GM23338 (cell line): ENCODE measurements around the gene ZYG11B.

Experiments
- CREB1 ChIP-seq: fragments of 250-450 bp; sonication (Bioruptor Pico); IDR thresholded peaks from 2 replicates; pipeline ENCODE4 v1.5.0; 2020; ENCODE audit warnings: low read depth, mild to moderate bottlenecking, moderate library complexity
- CTCF ChIP-seq, 2 experiments: fragments of 200-600 bp in 1 of 2; sonication (generic) in 1 of 2; conservative IDR thresholded peaks; 2 replicates each; pipeline versions ENCODE4 v1.5.1 to v1.6.1; 2016 to 2017; ENCODE audit warnings: antibody characterized with exemption in 2 of 2, low read depth in 2 of 2, mild to moderate bottlenecking in 2 of 2, moderate library complexity in 1 of 2
- EZH2 ChIP-seq: fragments of 200-600 bp; sonication (generic); IDR thresholded peaks from one replicate; pipeline ENCODE4 v1.8.0; 2017; ENCODE audit warnings: antibody characterized with exemption, mild to moderate bottlenecking, low read depth; ENCODE audit not compliant: unreplicated experiment
- EZH2phosphoT487 ChIP-seq: fragments of 200-600 bp; sonication (generic); IDR thresholded peaks from one replicate; pipeline ENCODE4 v1.8.1; 2018; ENCODE audit warnings: antibody characterized with exemption; ENCODE audit not compliant: unreplicated experiment
- POLR2AphosphoS5 ChIP-seq: IDR thresholded peaks from 2 replicates; pipeline ENCODE4 v1.6.1; 2016; ENCODE audit warnings: antibody characterized with exemption, low read depth
- REST ChIP-seq: IDR thresholded peaks from one replicate; pipeline ENCODE4 v1.6.1; 2018; ENCODE audit warnings: antibody characterized with exemption; ENCODE audit not compliant: unreplicated experiment
- ZNF462 ChIP-seq: fragments of 250-450 bp; sonication (Bioruptor Pico); IDR thresholded peaks from 2 replicates; pipeline ENCODE4 v1.5.0; 2020; ENCODE audit warnings: mild to moderate bottlenecking, moderate library complexity

- no peak for TF ChIP-seq POLR2AphosphoS5
- TF ChIP-seq REST = no peak
- TF ChIP-seq EZH2 = no peak
- TF ChIP-seq CTCF (conservative IDR thresholded peaks at IDR 0.05; ENCODE audit: low read depth in 2 of 2) = no peak
- no peak for TF ChIP-seq CREB1 (CRISPR knock-in tag)
- no peak for TF ChIP-seq ZNF462
- no peak for TF ChIP-seq EZH2phosphoT487
Observed at GRCh38 chr1:52752484-52752826, 26.2 kb downstream of the ZYG11B start.
